HepG2 (cell line): Measurements from ENCODE around the gene SUN5. TPM values are rescaled to one million over a fixed set of nuclear protein-coding genes. Genes with fewer than 3 reads are reported as not detected.

Experiments used
- CEBPG ChIP-seq: IDR thresholded peaks from 2 replicates; pipeline ENCODE4 v1.6.1; 2016
- CHCHD3 ChIP-seq: sonication (generic); formaldehyde crosslinking; IDR thresholded peaks from 2 replicates; pipeline ENCODE4 v1.8.0; 2022; ENCODE audit warnings: mild to moderate bottlenecking, missing genetic modification reagents, moderate library complexity
- ERF ChIP-seq: IDR thresholded peaks from 2 replicates; pipeline ENCODE4 v1.6.1; 2018; ENCODE audit warnings: missing biosample characterization, missing genetic modification reagents
- FIP1L1 ChIP-seq: fragments of 200-400 bp; formaldehyde crosslinking; IDR thresholded peaks from 2 replicates; pipeline ENCODE4 v1.6.1; 2018; ENCODE audit warnings: low read depth, mild to moderate bottlenecking, low read length, moderate library complexity, borderline replicate concordance; ENCODE audit not compliant: insufficient read depth
- HDAC6 ChIP-seq: fragments of 200-600 bp; sonication (generic); IDR thresholded peaks from 2 replicates; pipeline ENCODE4 v1.7.0; 2017; ENCODE audit warnings: mild to moderate bottlenecking, antibody characterized with exemption, low read length, low read depth
- NRL ChIP-seq: sonication (generic); formaldehyde crosslinking; IDR thresholded peaks from 2 replicates; pipeline ENCODE4 v1.5.0; 2020; ENCODE audit warnings: missing genetic modification reagents, mild to moderate bottlenecking, moderate library complexity, borderline replicate concordance
- SOX6 ChIP-seq, 2 experiments: fragments of 450-650 bp in 1 of 2; sonication (generic) in 1 of 2; formaldehyde crosslinking in 1 of 2; IDR thresholded peaks; 2 replicates each; pipeline versions ENCODE4 v1.4.0 to v1.6.1; 2017 to 2020; ENCODE audit warnings: antibody characterized with exemption in 1 of 2, mild to moderate bottlenecking in 1 of 2, missing genetic modification reagents in 1 of 2
- SP1 ChIP-seq, 2 experiments: fragments of 450-650 bp in 1 of 2; sonication (generic) in 1 of 2; formaldehyde crosslinking in 1 of 2; IDR thresholded peaks; 2 replicates each; pipeline versions ENCODE4 v1.4.0 to v1.6.1; 2016 to 2020; ENCODE audit warnings: missing genetic modification reagents in 1 of 2
- TBX2 ChIP-seq: sonication (generic); formaldehyde crosslinking; IDR thresholded peaks from 2 replicates; pipeline ENCODE4 v1.5.0; 2020; ENCODE audit warnings: missing genetic modification reagents, mild to moderate bottlenecking, borderline replicate concordance
- ZBTB44 ChIP-seq: sonication (generic); formaldehyde crosslinking; IDR thresholded peaks from 2 replicates; pipeline ENCODE4 v1.4.0; 2020; ENCODE audit warnings: missing genetic modification reagents
- ZNF124 ChIP-seq: sonication (generic); formaldehyde crosslinking; IDR thresholded peaks from 2 replicates; pipeline ENCODE4 v1.4.0; 2020; ENCODE audit warnings: missing genetic modification reagents
- ZNF138 ChIP-seq: sonication (generic); formaldehyde crosslinking; IDR thresholded peaks from 2 replicates; pipeline ENCODE4 v1.5.0; 2020; ENCODE audit warnings: mild to moderate bottlenecking, low read depth, missing genetic modification reagents
- ZNF235 ChIP-seq: sonication (generic); formaldehyde crosslinking; IDR thresholded peaks from 2 replicates; pipeline ENCODE4 v1.8.1; 2023; ENCODE audit warnings: mild to moderate bottlenecking, missing genetic modification reagents, borderline replicate concordance
- ZNF30 ChIP-seq: sonication (generic); formaldehyde crosslinking; IDR thresholded peaks from 2 replicates; pipeline ENCODE4 v1.5.0; 2020; ENCODE audit warnings: mild to moderate bottlenecking, missing genetic modification reagents
- ZNF383 ChIP-seq: sonication (generic); formaldehyde crosslinking; IDR thresholded peaks from 2 replicates; pipeline ENCODE4 v1.4.0; 2020; ENCODE audit warnings: missing genetic modification reagents, mild to moderate bottlenecking, borderline replicate concordance
- ZNF496 ChIP-seq: sonication (generic); formaldehyde crosslinking; IDR thresholded peaks from 2 replicates; pipeline ENCODE4 v1.8.1; 2023; ENCODE audit warnings: mild to moderate bottlenecking, moderate library complexity, missing genetic modification reagents; ENCODE audit not compliant: insufficient replicate concordance
- polyA plus RNA-seq, 8 experiments: library from polyadenylated mRNA; depleted of rRNA in 3 of 8; stranded (reverse) in 7 of 8; unstranded in 1 of 8; fragments of >200 nt; fragmentation: Illumina TruSeq in 4 of 8; extraction: Trizol in 4 of 8; gene quantifications; 2 replicates each; pipeline versions ENCODE4 v1.2.1 to v1.2.3, GENCODE V29; 2011 to 2016; ENCODE audit warnings: low read depth in 4 of 8, missing spikeins in 1 of 8, mixed read lengths in 1 of 8; ENCODE audit not compliant: insufficient read depth in 1 of 8
- total RNA-seq, 5 experiments: library from RNA; depleted of rRNA; stranded (reverse); fragments of >200 nt; fragmentation: Illumina TruSeq; extraction: Trizol; gene quantifications; 2 replicates each; pipeline ENCODE4 v1.2.3, GENCODE V29; 2016; ENCODE audit warnings: low read depth in 1 of 5
- TF ChIP-seq, protein P1 (sequence below): sonication (generic); formaldehyde crosslinking; IDR thresholded peaks from 2 replicates; pipeline ENCODE4 v1.4.0; 2020; ENCODE audit warnings: missing genetic modification reagents, mild to moderate bottlenecking, borderline replicate concordance
- TF ChIP-seq, protein P2 (sequence below): fragments of 450-650 bp; IDR thresholded peaks from 2 replicates; pipeline ENCODE4 v1.6.1; 2016
- TF ChIP-seq, protein P3 (sequence below): sonication (generic); formaldehyde crosslinking; IDR thresholded peaks from 2 replicates; pipeline ENCODE4 v1.8.0; 2022; ENCODE audit warnings: missing genetic modification reagents, mild to moderate bottlenecking, inconsistent platforms, borderline replicate concordance

SUN5 gene
- total and polyA plus RNA-seq, 2 of the 13 experiments (the other 11 are each of a cell fraction or from before 2014, with no cell fraction given) = not detected

GRCh38 chr20:33009214-33010132, 5.2 kb upstream of the SUN5 start (continued):
- TF ChIP-seq FIP1L1 = peak; percentile 64
- peak; percentile 99 for TF ChIP-seq TBX2
- TF ChIP-seq SP1 (IDR thresholded peaks at IDR 0.05) = no peak
- TF ChIP-seq SP1 (CRISPR knock-in tag; IDR thresholded peaks at IDR 0.05) = peak; percentile 42; the same call in 1 of the 2 replicates
- TF ChIP-seq HDAC6 = no peak
- TF ChIP-seq ZNF124 (CRISPR knock-in tag) = peak; percentile 96
- no peak for TF ChIP-seq ZNF496 (CRISPR knock-in tag)
- TF ChIP-seq, protein P1, sequence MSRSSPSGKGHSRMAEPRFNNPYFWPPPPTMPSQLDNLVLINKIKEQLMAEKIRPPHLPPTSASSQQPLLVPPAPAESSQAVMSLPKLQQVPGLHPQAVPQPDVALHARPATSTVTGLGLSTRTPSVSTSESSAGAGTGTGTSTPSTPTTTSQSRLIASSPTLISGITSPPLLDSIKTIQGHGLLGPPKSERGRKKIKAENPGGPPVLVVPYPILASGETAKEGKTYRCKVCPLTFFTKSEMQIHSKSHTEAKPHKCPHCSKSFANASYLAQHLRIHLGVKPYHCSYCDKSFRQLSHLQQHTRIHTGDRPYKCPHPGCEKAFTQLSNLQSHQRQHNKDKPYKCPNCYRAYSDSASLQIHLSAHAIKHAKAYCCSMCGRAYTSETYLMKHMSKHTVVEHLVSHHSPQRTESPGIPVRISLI (CRISPR knock-in tag) = peak; percentile 82; the same call in 1 of the 2 replicates
- peak; percentile 95 for TF ChIP-seq ERF (CRISPR knock-in tag)
- peak; percentile 99; the same call in 1 of the 2 replicates for TF ChIP-seq ZNF383
- TF ChIP-seq SOX6 (IDR thresholded peaks at IDR 0.05) = no peak
- peak; percentile 97 for TF ChIP-seq SOX6 (CRISPR knock-in tag; IDR thresholded peaks at IDR 0.05)
- TF ChIP-seq, protein P2, sequence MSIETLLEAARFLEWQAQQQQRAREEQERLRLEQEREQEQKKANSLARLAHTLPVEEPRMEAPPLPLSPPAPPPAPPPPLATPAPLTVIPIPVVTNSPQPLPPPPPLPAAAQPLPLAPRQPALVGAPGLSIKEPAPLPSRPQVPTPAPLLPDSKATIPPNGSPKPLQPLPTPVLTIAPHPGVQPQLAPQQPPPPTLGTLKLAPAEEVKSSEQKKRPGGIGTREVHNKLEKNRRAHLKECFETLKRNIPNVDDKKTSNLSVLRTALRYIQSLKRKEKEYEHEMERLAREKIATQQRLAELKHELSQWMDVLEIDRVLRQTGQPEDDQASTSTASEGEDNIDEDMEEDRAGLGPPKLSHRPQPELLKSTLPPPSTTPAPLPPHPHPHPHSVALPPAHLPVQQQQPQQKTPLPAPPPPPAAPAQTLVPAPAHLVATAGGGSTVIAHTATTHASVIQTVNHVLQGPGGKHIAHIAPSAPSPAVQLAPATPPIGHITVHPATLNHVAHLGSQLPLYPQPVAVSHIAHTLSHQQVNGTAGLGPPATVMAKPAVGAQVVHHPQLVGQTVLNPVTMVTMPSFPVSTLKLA = no peak
- no peak for TF ChIP-seq CHCHD3 (CRISPR knock-in tag)
- TF ChIP-seq ZNF30 (CRISPR knock-in tag) = no peak
- no peak for TF ChIP-seq ZNF235 (CRISPR knock-in tag)
- TF ChIP-seq, protein P3, sequence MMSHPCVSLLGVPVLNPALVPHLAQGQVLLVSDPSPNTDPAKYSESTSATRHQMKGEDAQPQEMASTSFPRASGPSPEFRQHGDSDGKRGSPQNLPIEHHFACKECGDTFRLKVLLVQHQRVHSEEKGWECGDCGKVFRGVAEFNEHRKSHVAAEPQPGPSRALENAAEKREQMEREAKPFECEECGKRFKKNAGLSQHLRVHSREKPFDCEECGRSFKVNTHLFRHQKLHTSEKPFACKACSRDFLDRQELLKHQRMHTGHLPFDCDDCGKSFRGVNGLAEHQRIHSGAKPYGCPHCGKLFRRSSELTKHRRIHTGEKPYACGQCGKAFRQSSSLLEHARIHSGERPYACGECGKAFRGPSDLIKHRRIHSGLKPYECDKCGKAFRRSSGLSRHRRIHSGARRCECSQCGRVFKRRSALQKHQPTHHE (CRISPR knock-in tag) = peak; percentile 74; the same call in 1 of the 2 replicates
- TF ChIP-seq CEBPG (CRISPR knock-in tag) = peak; percentile 71; the same call in 1 of the 2 replicates
- TF ChIP-seq ZBTB44 (CRISPR knock-in tag) = peak; percentile 25
- peak; percentile 71 for TF ChIP-seq NRL (CRISPR knock-in tag)
- no peak for TF ChIP-seq ZNF138
